ENCODE results near the gene ABCA1. TPM values are rescaled to one million over a fixed set of nuclear protein-coding genes. Genes with fewer than 3 reads are reported as not detected.
"Not testable (repeated sequence)": the region's sequence is repeated elsewhere in the genome, so short reads cannot be mapped to it uniquely, and the experiment has no call there.

The ABCA1 gene
- total RNA-seq, 2 donors from 2014 or later = 7.9 to 19.2 TPM

DNA sequence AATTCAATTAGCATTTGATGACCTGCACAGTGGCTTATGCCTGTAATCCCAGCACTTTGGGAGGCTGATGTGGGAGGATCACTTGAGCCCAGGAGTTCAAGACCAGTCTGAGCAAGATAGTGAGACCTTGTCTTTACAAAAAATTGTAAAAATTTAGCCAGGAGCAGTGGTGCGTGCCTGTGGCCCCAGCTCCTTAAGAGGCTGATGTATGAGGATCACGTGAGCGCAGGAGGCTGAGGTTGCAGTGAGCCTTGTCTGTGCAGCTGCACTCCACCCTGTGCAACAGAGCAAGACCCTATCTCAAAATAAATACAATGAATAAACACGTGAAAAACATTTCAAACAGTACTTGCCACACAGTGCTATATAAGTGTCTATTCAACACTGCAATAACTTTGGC, 4.2 kb downstream of the ABCA1 start:
- no peak for DNase-seq (ENCODE audit: low spot score)
- Histone ChIP-seq H3K27me3 (no peaks in the 10 kb centered on the region), H3K4me1 (peaks cover 0 to 35% of the 10 kb centered on the region in 2 donors), H3K9me3 (no peaks in the 10 kb centered on the region), H3K27ac (peak overlapping the region in 1 of 2 donors; percentile 2), H3K4me3 (no peak overlapping the region), H3K36me3 (no peaks in the 10 kb centered on the region)
- TF ChIP-seq, protein P1, sequence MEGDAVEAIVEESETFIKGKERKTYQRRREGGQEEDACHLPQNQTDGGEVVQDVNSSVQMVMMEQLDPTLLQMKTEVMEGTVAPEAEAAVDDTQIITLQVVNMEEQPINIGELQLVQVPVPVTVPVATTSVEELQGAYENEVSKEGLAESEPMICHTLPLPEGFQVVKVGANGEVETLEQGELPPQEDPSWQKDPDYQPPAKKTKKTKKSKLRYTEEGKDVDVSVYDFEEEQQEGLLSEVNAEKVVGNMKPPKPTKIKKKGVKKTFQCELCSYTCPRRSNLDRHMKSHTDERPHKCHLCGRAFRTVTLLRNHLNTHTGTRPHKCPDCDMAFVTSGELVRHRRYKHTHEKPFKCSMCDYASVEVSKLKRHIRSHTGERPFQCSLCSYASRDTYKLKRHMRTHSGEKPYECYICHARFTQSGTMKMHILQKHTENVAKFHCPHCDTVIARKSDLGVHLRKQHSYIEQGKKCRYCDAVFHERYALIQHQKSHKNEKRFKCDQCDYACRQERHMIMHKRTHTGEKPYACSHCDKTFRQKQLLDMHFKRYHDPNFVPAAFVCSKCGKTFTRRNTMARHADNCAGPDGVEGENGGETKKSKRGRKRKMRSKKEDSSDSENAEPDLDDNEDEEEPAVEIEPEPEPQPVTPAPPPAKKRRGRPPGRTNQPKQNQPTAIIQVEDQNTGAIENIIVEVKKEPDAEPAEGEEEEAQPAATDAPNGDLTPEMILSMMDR (IDR thresholded peaks at IDR 0.05) = no peak

DNA sequence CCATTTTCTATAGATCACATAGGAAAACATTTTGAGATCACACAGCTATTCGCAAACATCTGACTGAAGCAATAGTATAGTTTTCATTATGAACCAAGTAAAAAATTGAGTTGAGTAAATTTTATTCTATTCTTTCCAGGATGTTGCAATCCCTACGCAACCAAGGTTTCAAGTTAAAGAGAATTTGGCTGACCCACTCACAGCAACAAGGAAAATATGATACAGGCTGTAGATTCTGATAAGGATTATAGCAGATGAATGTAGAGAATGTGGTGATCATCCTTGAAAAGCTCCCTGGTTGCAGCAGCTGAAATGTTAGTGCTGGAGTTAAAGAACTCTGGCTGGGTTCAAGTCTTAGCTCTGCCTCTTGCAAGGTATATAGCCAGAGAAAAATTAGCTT, 4.7 kb downstream of the ABCA1 start:
- DNase-seq (ENCODE audit: low spot score) = no peak
- Histone ChIP-seq H3K9me3 (no peaks in the 10 kb centered on the region), H3K4me3 (no peak overlapping the region), H3K27me3 (no peaks in the 10 kb centered on the region), H3K36me3 (no peaks in the 10 kb centered on the region), H3K27ac (peak overlapping the region in 1 of 2 donors; percentile 20), H3K4me1 (peaks cover 0 to 35% of the 10 kb centered on the region in 2 donors)
- TF ChIP-seq, protein P1 (IDR thresholded peaks at IDR 0.05) = no peak

- DNase-seq (ENCODE audit: low spot score); H3K36me3 ChIP-seq; H3K27me3 ChIP-seq; H3K4me3 ChIP-seq; H3K9me3 ChIP-seq: not testable (repeated sequence)
- H3K27ac ChIP-seq = peak overlapping the region in 1 of 2 donors; percentile 20
- H3K4me1 ChIP-seq = peaks cover 0 to 35% of the 10 kb centered on the region in 2 donors
These were observed 5.2 kb downstream of the ABCA1 start for GRCh38 chr9:104922748-104923147.

- TF ChIP-seq, protein P1 (IDR thresholded peaks at IDR 0.05) = no peak
- Histone ChIP-seq H3K36me3 (no peaks in the 10 kb centered on the region), H3K27me3 (no peaks in the 10 kb centered on the region), H3K27ac (peak overlapping the region in 1 of 2 donors; percentile 29), H3K4me3 (no peak overlapping the region), H3K4me1 (peaks cover 0 to 41% of the 10 kb centered on the region in 2 donors), H3K9me3 (no peaks in the 10 kb centered on the region)
- no peak for DNase-seq (ENCODE audit: low spot score)
These were observed 6.8 kb downstream of the ABCA1 start for GRCh38 chr9:104921067-104921741.

DNA sequence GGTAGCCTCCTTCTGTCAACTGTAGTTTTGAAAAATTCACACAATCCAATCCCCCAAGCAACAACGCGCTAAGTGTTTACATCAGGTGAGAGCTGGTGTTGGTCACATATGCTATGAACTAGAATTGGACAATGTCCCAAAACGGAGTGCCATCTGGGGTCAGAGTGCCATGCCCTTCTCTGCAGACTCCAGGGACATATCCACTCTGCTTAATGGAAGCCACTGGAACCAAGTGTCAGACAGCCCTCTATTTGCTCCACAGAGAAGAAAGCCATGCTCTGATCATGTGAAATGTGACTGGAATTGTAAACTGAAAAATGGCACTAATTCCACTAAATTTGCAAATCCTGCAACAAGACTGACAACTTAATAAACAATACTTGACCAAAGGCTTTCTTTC, 12.2 kb downstream of the ABCA1 start:
- Histone ChIP-seq H3K36me3 (no peaks in the 10 kb centered on the region), H3K27ac (no peak overlapping the region), H3K4me1 (peaks cover 0 to 54% of the 10 kb centered on the region in 2 donors), H3K4me3 (no peak overlapping the region), H3K9me3 (no peaks in the 10 kb centered on the region), H3K27me3 (no peaks in the 10 kb centered on the region)
- no peak for DNase-seq (ENCODE audit: low spot score)
- TF ChIP-seq, protein P1 (IDR thresholded peaks at IDR 0.05) = no peak

GRCh38 chr9:104915049-104915448, 12.9 kb downstream of the ABCA1 start:
- no peaks in the 10 kb centered on the region for H3K9me3 ChIP-seq
- no peak overlapping the region for H3K4me3 ChIP-seq
- TF ChIP-seq, protein P1 (IDR thresholded peaks at IDR 0.05) = no peak
- H3K27me3 ChIP-seq = no peaks in the 10 kb centered on the region
- H3K4me1 ChIP-seq = peaks cover 0 to 61% of the 10 kb centered on the region in 2 donors
- H3K36me3 ChIP-seq = no peaks in the 10 kb centered on the region
- no peak for DNase-seq (ENCODE audit: low spot score)
- no peak overlapping the region for H3K27ac ChIP-seq
